IMR-90 (cell line): ENCODE measurements around the gene SMKR1. TPM values are rescaled to one million over a fixed set of nuclear protein-coding genes. Genes with fewer than 3 reads are reported as not detected.

ENCODE experiments used
- ATAC-seq: fragments of 200-7000 bp; cut with Tn5 transposase; 2 replicates; pipeline ENCODE4 v1.9.1; 2020; ENCODE audit warnings: low read depth, mild to moderate bottlenecking, moderate library complexity
- BruUV-seq: library from RNA; stranded (reverse); fragments of 400-500 nt; replicated peaks from 2 replicates; lab custom pipeline; 2021; lab: Mats Ljungman, UMichigan
- CTCF ChIA-PET: fragments of 300-600 bp; formaldehyde crosslinking; extraction: SDS; loops from one replicate; lab custom pipeline; 2021; ENCODE audit warnings: antibody characterized with exemption; lab: Yijun Ruan, JAX
- POLR2A ChIA-PET: fragments of 300-600 bp; sonication (Branson Sonifier 250); formaldehyde crosslinking; loops from one replicate; lab custom pipeline; 2022; ENCODE audit warnings: antibody characterized with exemption; ENCODE audit not compliant: unreplicated experiment; lab: Charles Lee
- DNase-seq: peaks from one replicate; pipeline ENCODE4 v3.0.0; 2013
- H2AFZ ChIP-seq: replicated peaks from 2 replicates; pipeline ENCODE3; 2013; ENCODE audit warnings: low read length, mild to moderate bottlenecking; ENCODE audit not compliant: poor library complexity
- H2AK5ac ChIP-seq: 2 replicates; pipeline ENCODE4 v1.6.1; 2013; ENCODE audit warnings: low read depth, low read length, inconsistent platforms
- H2AK9ac ChIP-seq: replicated peaks from 2 replicates; pipeline ENCODE3; 2013; ENCODE audit warnings: mild to moderate bottlenecking, low read depth, low read length, moderate library complexity; ENCODE audit not compliant: poor library complexity
- H2BK120ac ChIP-seq: 2 replicates; pipeline ENCODE4 v1.6.1; 2013; ENCODE audit warnings: low read depth, low read length, inconsistent platforms
- H2BK15ac ChIP-seq: 3 replicates; pipeline ENCODE4 v1.6.1; 2013; ENCODE audit warnings: low read depth, low read length, inconsistent platforms
- H2BK20ac ChIP-seq: 2 replicates; pipeline ENCODE4 v1.6.1; 2013; ENCODE audit warnings: low read depth, mild to moderate bottlenecking, inconsistent platforms, low read length, moderate library complexity
- H2BK5ac ChIP-seq: 2 replicates; pipeline ENCODE4 v1.6.1; 2013; ENCODE audit warnings: mild to moderate bottlenecking, low read depth, low read length, inconsistent platforms; ENCODE audit not compliant: poor library complexity, severe bottlenecking
- H3K14ac ChIP-seq: replicated peaks from 2 replicates; pipeline ENCODE4 v1.6.1; 2013; ENCODE audit warnings: low read depth, low read length, inconsistent platforms
- H3K18ac ChIP-seq: 2 replicates; pipeline ENCODE4 v1.6.1; 2013; ENCODE audit warnings: low read depth, low read length, control low read depth
- H3K23ac ChIP-seq: 2 replicates; pipeline ENCODE4 v1.6.1; 2013; ENCODE audit warnings: low read depth, low read length, inconsistent platforms
- H3K27ac ChIP-seq: 2 replicates; pipeline ENCODE4 v1.5.1; 2013; ENCODE audit warnings: mild to moderate bottlenecking, control low read depth, low read length; ENCODE audit not compliant: insufficient read depth
- H3K27me3 ChIP-seq: 2 replicates; pipeline ENCODE4 v1.6.1; 2013; ENCODE audit warnings: low read length; ENCODE audit not compliant: control insufficient read depth, insufficient read depth
- H3K36me3 ChIP-seq: 2 replicates; pipeline ENCODE4 v1.6.1; 2013; ENCODE audit warnings: low read length, mixed read lengths; ENCODE audit not compliant: control insufficient read depth, insufficient read depth
- H3K4ac ChIP-seq: 2 replicates; pipeline ENCODE4 v1.6.1; 2013; ENCODE audit warnings: low read depth, low read length, inconsistent platforms
- H3K4me1 ChIP-seq: 2 replicates; pipeline ENCODE4 v1.6.1; 2013; ENCODE audit warnings: low read length, mixed read lengths; ENCODE audit not compliant: control insufficient read depth, insufficient read depth
- H3K4me2 ChIP-seq: 2 replicates; pipeline ENCODE4 v1.6.1; 2013; ENCODE audit warnings: low read depth, mild to moderate bottlenecking, control low read depth, low read length, moderate library complexity
- H3K4me3 ChIP-seq: 2 replicates; pipeline ENCODE4 v1.5.1; 2013; ENCODE audit warnings: low read depth, mild to moderate bottlenecking, control low read depth, low read length, moderate library complexity; ENCODE audit not compliant: insufficient read depth
- H3K56ac ChIP-seq: 2 replicates; pipeline ENCODE4 v1.6.1; 2013; ENCODE audit warnings: low read length, inconsistent platforms; ENCODE audit not compliant: insufficient read depth; ENCODE audit errors: extremely low read depth
- H3K79me1 ChIP-seq, 2 experiments: 2 replicates each; pipeline ENCODE4 v1.6.1; 2013; ENCODE audit warnings: low read length in 2 of 2, inconsistent platforms in 1 of 2, low read depth in 1 of 2
- H3K9ac ChIP-seq: 2 replicates; pipeline ENCODE4 v1.6.1; 2013; ENCODE audit warnings: low read depth, low read length, control low read depth
- H3K9me1 ChIP-seq: 2 replicates; pipeline ENCODE4 v1.6.1; 2013; ENCODE audit warnings: low read length, inconsistent platforms; ENCODE audit not compliant: insufficient read depth
- H3K9me3 ChIP-seq: 2 replicates; pipeline ENCODE4 v1.6.1; 2013; ENCODE audit warnings: low read length; ENCODE audit not compliant: control insufficient read depth, insufficient read depth
- H4K20me1 ChIP-seq: 2 replicates; pipeline ENCODE4 v1.6.1; 2013; ENCODE audit warnings: low read length, inconsistent platforms; ENCODE audit not compliant: insufficient read depth
- H4K5ac ChIP-seq: 2 replicates; pipeline ENCODE4 v1.6.1; 2013; ENCODE audit warnings: mild to moderate bottlenecking, low read depth, low read length, control low read depth
- H4K8ac ChIP-seq, 2 experiments: 2 replicates each; pipeline ENCODE4 v1.6.1; 2013; ENCODE audit warnings: low read depth in 2 of 2, low read length in 2 of 2, control low read depth in 1 of 2, inconsistent platforms in 1 of 2
- H4K91ac ChIP-seq: 2 replicates; pipeline ENCODE4 v1.6.1; 2013; ENCODE audit warnings: low read depth, low read length, inconsistent platforms; ENCODE audit not compliant: insufficient read depth
- BHLHE40 ChIP-seq: fragments of 150-350 bp; IDR thresholded peaks from 2 replicates; pipeline ENCODE4 v1.6.1; 2016; ENCODE audit warnings: mild to moderate bottlenecking, low read depth, low read length
- WGBS, 2 experiments: methylation state at CpG; one replicate each; pipeline versions ENCODE4 v1.1.5 to v1.1.7; 2013; ENCODE audit warnings: missing lambda C conversion rate in 2 of 2; ENCODE audit not compliant: insufficient read length in 1 of 2; ENCODE audit errors: extremely low coverage in 2 of 2; 5-methylcytosine and 5-hydroxymethylcytosine counted together
- dilution Hi-C: fragments of 300-500 bp; cut with HindIII; formaldehyde crosslinking; loops from one replicate; pipeline ENCODE4 v1.14.3; 2018; ENCODE audit warnings: low sequenced_read_pairs; ENCODE audit not compliant: unreplicated experiment
- in situ Hi-C: fragments of 300-500 bp; cut with MboI; formaldehyde crosslinking; loops from 3 replicates; pipeline ENCODE4 v1.14.3; 2019; ENCODE audit warnings: low sequenced_read_pairs, inconsistent platforms, mixed read lengths
- intact Hi-C: fragments of 100-400 bp; cut with micrococcal nuclease; formaldehyde crosslinking; loops from 2 replicates; pipeline ENCODE4 v1.10.0; 2022
- polyA plus RNA-seq, 3 experiments: library from polyadenylated mRNA; depleted of rRNA; stranded (reverse); fragments of >200 nt; gene quantifications; 2 replicates each; pipeline ENCODE4 v1.2.3, GENCODE V29; 2012; ENCODE audit warnings: low replicate concordance in 1 of 3
- total RNA-seq: library from RNA; depleted of rRNA; stranded (reverse); fragments of >200 nt; gene quantifications from 2 replicates; pipeline ENCODE4 v1.2.3, GENCODE V29; 2012

SMKR1 gene
- total and polyA plus RNA-seq, 2 of the 4 experiments (the other 2 are of a cell fraction): 0.26 TPM; not detected in 1

GRCh38 chr7:129544700-129545099, 42.4 kb downstream of the SMKR1 start:
- H3K23ac ChIP-seq: no peak overlapping the region
- intact Hi-C loops (no loop called here), in situ Hi-C loops (no loop called here), dilution Hi-C loops (no loop called here)
- no peaks in the 10 kb centered on the region for H3K36me3 ChIP-seq
- H3K9me1 ChIP-seq: no peaks in the 10 kb centered on the region
- H2BK5ac ChIP-seq: no peak overlapping the region
- H2BK20ac ChIP-seq: no peak overlapping the region
- H3K56ac ChIP-seq: no peak overlapping the region
- no peak overlapping the region for H4K5ac ChIP-seq
- DNase-seq (no peak), ATAC-seq (no peak)
- no peak overlapping the region for H3K4me3 ChIP-seq
- no peak overlapping the region for H4K91ac ChIP-seq
- no TSS peak for BruUV-seq
- H3K79me1 ChIP-seq: no peaks in the 10 kb centered on the region
- WGBS, 2 experiments: no CpG with 5 or more reads among the region's 5 CpGs
- no peak overlapping the region for H2AK5ac ChIP-seq
- H3K14ac ChIP-seq: no peak overlapping the region
- peaks cover 26% of the 10 kb centered on the region for H3K27me3 ChIP-seq
- no peak overlapping the region for H3K4me2 ChIP-seq
- H3K9me3 ChIP-seq: 0 out of 2 replicates have a peak, but pooled peaks cover 1% of the 10 kb centered on the region
- H2AFZ ChIP-seq: no peak overlapping the region
- H3K18ac ChIP-seq: no peak overlapping the region
- H2AK9ac ChIP-seq: no peak overlapping the region
- H4K8ac ChIP-seq: no peak overlapping the region
- ChIA-PET CTCF (no interaction called here), POLR2A (no interaction called here)
- H4K20me1 ChIP-seq: no peaks in the 10 kb centered on the region
- no peak overlapping the region for H2BK120ac ChIP-seq
- no peak overlapping the region for H3K9ac ChIP-seq
- no peak overlapping the region for H3K27ac ChIP-seq
- no peak overlapping the region for H2BK15ac ChIP-seq
- no peak overlapping the region for H3K4ac ChIP-seq
- H3K4me1 ChIP-seq: no peaks in the 10 kb centered on the region
- no peak for TF ChIP-seq BHLHE40
